CD4-positive, alpha-beta T cell treated with Interleukin-2 at 100 ng/mL for 4 hours (primary cell): Measurements from ENCODE around the gene RNF144A.

ENCODE experiments used
- DNase-seq: peaks from one replicate; pipeline ENCODE4 v3.0.0-alpha.2; 2020; ENCODE audit warnings: low spot score

Gene RNF144A

GRCh38 chr2:7045601-7046590 is 128.7 kb downstream of the RNF144A start:
- no peak for DNase-seq

- DNase-seq, result no peak
Observed at GRCh38 chr2:7047661-7048060, 130.4 kb downstream of the RNF144A start.

- DNase-seq, result no peak
Observed at GRCh38 chr2:7048762-7049294, 131.6 kb downstream of the RNF144A start.

GRCh38 chr2:7052404-7052803 is 135.2 kb downstream of the RNF144A start:
- DNase-seq, result no peak

- DNase-seq, result no peak
Observed at GRCh38 chr2:7053650-7054265, 136.5 kb downstream of the RNF144A start.

- DNase-seq, result no peak
Observed at GRCh38 chr2:7057865-7058400, 140.7 kb downstream of the RNF144A start.

- no peak for DNase-seq
Observed at GRCh38 chr2:7060156-7060555, 142.9 kb downstream of the RNF144A start.

GRCh38 chr2:7060631-7061449 is 143.6 kb downstream of the RNF144A start:
- no peak for DNase-seq

GRCh38 chr2:7061450-7061789 is 144.2 kb downstream of the RNF144A start:
- no peak for DNase-seq

GRCh38 chr2:7061921-7062320 is 144.7 kb downstream of the RNF144A start:
- DNase-seq, result no peak

- no peak for DNase-seq
Observed at GRCh38 chr2:7063789-7064188, 146.6 kb downstream of the RNF144A start.

GRCh38 chr2:7068457-7068856 is 151.2 kb downstream of the RNF144A start:
- no peak for DNase-seq

- no peak for DNase-seq
Observed at GRCh38 chr2:7070483-7070882, 153.3 kb downstream of the RNF144A start.

- DNase-seq, result no peak
Observed at GRCh38 chr2:7071154-7071553, 153.9 kb downstream of the RNF144A start.

GRCh38 chr2:7071916-7072556 is 154.8 kb downstream of the RNF144A start:
- DNase-seq, result no peak

GRCh38 chr2:7073901-7074300 is 156.7 kb downstream of the RNF144A start:
- DNase-seq, result no peak

- no peak for DNase-seq
Observed at GRCh38 chr2:7075834-7076233, 158.6 kb downstream of the RNF144A start.

- DNase-seq, result no peak
Observed at GRCh38 chr2:7077660-7078267, 160.6 kb downstream of the RNF144A start.

GRCh38 chr2:7083580-7084509 is 166.6 kb downstream of the RNF144A start:
- peak; percentile 12 for DNase-seq

GRCh38 chr2:7084601-7085000 is 167.4 kb downstream of the RNF144A start:
- DNase-seq, result no peak
